Heart left ventricle (tissue), 16 donors: ENCODE results near the gene MYO18B. TPM values are rescaled to one million over a fixed set of nuclear protein-coding genes. Genes with fewer than 3 reads are reported as not detected.

Experiments used
- ATAC-seq, 4 donors: fragments of 200-7000 bp; cut with Tn5 transposase; one replicate each; pipeline ENCODE4 v1.9.1; 2020 to 2022; ENCODE audit warnings: moderate library complexity in 4 of 4, mild to moderate bottlenecking in 3 of 4, moderate number of reproducible peaks in 1 of 4
- DNase-seq, 5 donors: peaks; one replicate each; pipeline ENCODE4 v3.0.0-alpha.2; 2020
- H3K27ac ChIP-seq, 12 donors: fragments of 200-600 bp; sonication (generic) in 4 of 12; one replicate each; pipeline versions ENCODE4 v1.5.0 to v1.8.0; 2016 to 2022; ENCODE audit warnings: mild to moderate bottlenecking in 2 of 12
- H3K27me3 ChIP-seq, 9 donors: fragments of 200-600 bp; sonication (generic) in 2 of 9; one replicate each; pipeline versions ENCODE4 v1.5.1 to v1.8.0; 2016 to 2022; ENCODE audit warnings: mild to moderate bottlenecking in 3 of 9
- H3K36me3 ChIP-seq, 9 donors: fragments of 200-600 bp; sonication (generic) in 2 of 9; one replicate each; pipeline versions ENCODE4 v1.5.0 to v1.8.0; 2018 to 2022; ENCODE audit warnings: mild to moderate bottlenecking in 2 of 9
- H3K4me1 ChIP-seq, 12 donors: fragments of 200-600 bp; sonication (generic) in 4 of 12; one replicate each; pipeline versions ENCODE4 v1.5.0 to v1.8.0; 2016 to 2022; ENCODE audit warnings: mild to moderate bottlenecking in 3 of 12
- H3K4me3 ChIP-seq, 12 donors: fragments of 200-600 bp; sonication (generic) in 4 of 12; one replicate each; pipeline versions ENCODE4 v1.5.0 to v1.8.0; 2017 to 2022; ENCODE audit warnings: mild to moderate bottlenecking in 9 of 12, moderate library complexity in 4 of 12
- H3K9me3 ChIP-seq, 12 donors: fragments of 200-600 bp; sonication (generic) in 4 of 12; one replicate each; pipeline versions ENCODE4 v1.5.0 to v1.8.0; 2016 to 2022; ENCODE audit warnings: mild to moderate bottlenecking in 1 of 12
- CTCF ChIP-seq, 12 donors: fragments of 200-600 bp; sonication (generic) in 4 of 12; IDR thresholded peaks; one replicate each; pipeline versions ENCODE4 v1.5.0 to v1.8.0; 2018 to 2022; ENCODE audit warnings: antibody characterized with exemption in 12 of 12, mild to moderate bottlenecking in 5 of 12
- POLR2A ChIP-seq, 2 donors: fragments of 450-650 bp; IDR thresholded peaks; one replicate each; pipeline ENCODE4 v1.6.1; 2017; ENCODE audit warnings: antibody characterized with exemption in 2 of 2, mild to moderate bottlenecking in 2 of 2, moderate library complexity in 2 of 2
- WGBS, 4 donors: extraction: QIAGEN DNeasy Blood & Tissue Kit in 2 of 4; methylation state at CpG; one replicate each; pipeline versions ENCODE4 v1.1.5 to v1.1.7; 2013 to 2018; 5-methylcytosine and 5-hydroxymethylcytosine counted together
- intact Hi-C, 10 donors: fragments of 100-400 bp; cut with DNase I; formaldehyde crosslinking; loops; one replicate each; pipeline versions ENCODE4 v1.11.1 to v1.14.2; 2022
- polyA plus RNA-seq, 2 donors: library from polyadenylated mRNA; stranded (reverse); fragments of 200-250 nt; gene quantifications; one replicate each; pipeline ENCODE4 v1.2.3, GENCODE V29; 2013
- total RNA-seq, 9 donors: library from RNA; depleted of rRNA in 2 of 9; stranded (reverse); fragments of >200 nt in 2 of 9; fragmentation: NEBNext Ultra II Directional in 3 of 9; extraction: Animal tissue kit (Norgen Biotek cat#: 25700) in 3 of 9; gene quantifications; one replicate each; pipeline versions ENCODE4 v1.1.0 to v1.2.4, GENCODE V29; 2016 to 2023
- donor health status: ischemic (EF 13 %, LVEDD 7.1; RV severe dilation, severe dysfunction).
- donor health status: healthy with polysubstance abuse.
- donor health status: DM: no; HTN: yes; CAD: no.
- donor health status: DM: no; HTN: no; CAD: no.
- donor health status: ischemic (EF 25% LVEDD 6.9; RV normal size, moderate dysfunction).
- donor health status: ischemic (EF 25% LVEDD 5.7; RV mildly dilated, moderate dysfunction).
- donor health status: healthy.
- donor health status: DM: yes; HTN: yes; CAD: no.
- donor health status: ischemic (EF 35%, LVEDD 5.7; RV mildly dilated, moderate dysfunction).
- donor health status: nonischemic (EF 11% LVEDD 7.7; RV severe dilation, severe dysfunction).
- donor health status: DM: yes; HTN: yes; CAD: no.
- donor health status: PGD.
- donor health status: ischemic (EF 29% LVEDD 5.4; RV normal size, mild dysfunction).
- donor health status: nonischemic (EF 23%, LVEDD 6.1; RV moderate dilation, normal function).

MYO18B gene
- total and polyA plus RNA-seq, 11 donors: 140 to 301 (median 193) TPM

- peaks cover 0 to 78% (median 13%) of the 10 kb centered on the region in 9 donors for H3K36me3 ChIP-seq
- peak in 2 of 4 donors; percentile 10 to 11 for ATAC-seq
- intact Hi-C loops: loop anchor here in 6 of 10 donors (5.0 to 10.0 kb wide), 7 partner anchors 58 to 564 kb away; no protein-coding TSS in a partner anchor
Observed at GRCh38 chr22:25770333-25770732, 28.3 kb downstream of the MYO18B start.

DNA sequence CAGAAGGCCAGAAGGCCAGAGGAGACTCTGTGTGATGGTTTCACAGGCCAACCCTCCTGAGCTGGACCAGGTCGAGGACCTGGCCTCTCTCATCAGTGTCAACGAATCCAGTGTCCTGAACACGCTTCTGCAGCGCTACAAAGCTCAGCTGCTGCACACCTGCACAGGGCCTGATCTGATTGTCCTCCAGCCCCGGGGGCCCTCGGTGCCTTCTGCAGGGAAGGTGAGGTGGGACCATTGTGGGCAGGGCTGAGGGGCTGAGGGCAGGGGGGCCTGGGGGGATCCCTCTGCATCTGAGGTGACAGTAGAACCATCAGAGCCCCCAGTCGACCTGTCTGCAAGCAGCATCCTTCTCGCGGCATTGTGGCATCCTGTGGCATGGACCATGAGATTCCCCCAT is 30.3 kb downstream of the MYO18B start:
- 57 to 66% (median 62%) methylated on average over 9 of the region's 9 CpGs for WGBS, 4 donors
- peaks cover 0 to 89% (median 13%) of the 10 kb centered on the region in 9 donors for H3K36me3 ChIP-seq
- peaks cover 0 to under 1% (median 0%) of the 10 kb centered on the region in 12 donors for H3K9me3 ChIP-seq
- TF ChIP-seq POLR2A (IDR thresholded peaks at IDR 0.05) (no peak), CTCF (IDR thresholded peaks at IDR 0.05) (no peak)
- no peak overlapping the region for H3K27ac ChIP-seq
- intact Hi-C loops: loop anchor here in 7 of 10 donors (1.0 to 10.0 kb wide), 9 partner anchors 60 to 563 kb away; no protein-coding TSS in a partner anchor
- H3K4me1 ChIP-seq: peaks cover 0 to 5% (median 0%) of the 10 kb centered on the region in 12 donors
- no peak for ATAC-seq
- H3K27me3 ChIP-seq: no peaks in the 10 kb centered on the region
- peak in 1 of 5 donors; percentile 25 for DNase-seq
- no peak overlapping the region for H3K4me3 ChIP-seq

More at GRCh38 chr22:25770333-25770732, 28.3 kb downstream of the MYO18B start:
- H3K4me3 ChIP-seq: no peak overlapping the region
- DNase-seq: peak in 1 of 5 donors; percentile 37
- no peaks in the 10 kb centered on the region for H3K27me3 ChIP-seq
- TF ChIP-seq POLR2A (IDR thresholded peaks at IDR 0.05): no peak
- TF ChIP-seq CTCF (IDR thresholded peaks at IDR 0.05): no peak
- peaks cover 0 to 6% (median 0%) of the 10 kb centered on the region in 12 donors for H3K4me1 ChIP-seq
- peak overlapping the region in 1 of 12 donors; percentile 18 for H3K27ac ChIP-seq
- 89 to 94% (median 92%) methylated on average over 4 of the region's 4 CpGs for WGBS, 4 donors
- H3K9me3 ChIP-seq: peaks cover 0 to 14% (median 1%) of the 10 kb centered on the region in 12 donors

GRCh38 chr22:25774575-25775026 is 32.6 kb downstream of the MYO18B start:
- Histone ChIP-seq H3K4me1 (peaks cover 0 to 5% (median 0%) of the 10 kb centered on the region in 12 donors), H3K9me3 (no peaks in the 10 kb centered on the region), H3K27me3 (no peaks in the 10 kb centered on the region), H3K36me3 (peaks cover 0 to 89% (median 15%) of the 10 kb centered on the region in 9 donors), H3K4me3 (no peak overlapping the region), H3K27ac (no peak overlapping the region)
- DNase-seq: peak in 1 of 5 donors; percentile 36
- intact Hi-C loops: loop anchor here in 8 of 10 donors (2.0 to 10.0 kb wide), 8 partner anchors 62 to 560 kb away; no protein-coding TSS in a partner anchor
- 64 to 71% (median 69%) methylated on average over 12 of the region's 12 CpGs for WGBS, 4 donors
- TF ChIP-seq CTCF (IDR thresholded peaks at IDR 0.05): peak in 9 of 12 donors; percentile 7 to 42 (median 26)
- no peak for TF ChIP-seq POLR2A (IDR thresholded peaks at IDR 0.05)
- peak in 3 of 4 donors; percentile 2 to 25 (median 23) for ATAC-seq

DNA sequence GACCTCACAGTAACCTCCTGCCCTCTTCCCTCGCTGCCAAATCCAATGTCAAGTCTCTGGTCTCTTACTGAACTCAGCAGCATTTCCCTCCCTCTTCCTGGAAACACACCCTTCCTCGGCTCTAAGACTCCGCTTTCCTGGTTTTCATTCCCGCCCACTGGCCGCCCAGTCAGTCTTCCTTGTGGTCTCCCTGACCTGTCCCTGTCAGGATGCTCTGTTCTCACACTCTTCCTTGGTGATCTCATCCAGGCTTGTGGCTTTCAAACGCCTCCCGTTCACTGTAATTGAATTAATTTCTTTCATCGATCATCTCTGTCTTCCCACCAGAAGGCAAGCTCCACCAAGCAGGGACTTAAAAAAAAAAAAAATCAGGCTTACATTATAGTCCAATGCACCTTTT is 33.5 kb downstream of the MYO18B start:
- Histone ChIP-seq H3K36me3 (peaks cover 0 to 87% (median 15%) of the 10 kb centered on the region in 9 donors), H3K27ac (no peak overlapping the region), H3K4me3 (no peak overlapping the region), H3K9me3 (no peaks in the 10 kb centered on the region), H3K4me1 (peaks cover 0 to 6% (median 0%) of the 10 kb centered on the region in 12 donors), H3K27me3 (no peaks in the 10 kb centered on the region)
- no peak for TF ChIP-seq CTCF (IDR thresholded peaks at IDR 0.05)
- no peak for TF ChIP-seq POLR2A (IDR thresholded peaks at IDR 0.05)
- intact Hi-C loops: loop anchor here in 5 of 10 donors (2.0 to 10.0 kb wide), 4 partner anchors 71 to 559 kb away; no protein-coding TSS in a partner anchor
- DNase-seq: no peak
- peak in 1 of 4 donors; percentile 4 for ATAC-seq
- WGBS, 4 donors: 35 to 47% (median 44%) methylated on average over 8 of the region's 8 CpGs
